GM12874 (cell line): ENCODE data around the gene KLHL10.

ENCODE experiments used
- TF ChIP-seq, protein P1 (sequence below): IDR thresholded peaks from 2 replicates; pipeline ENCODE4 v1.5.1; 2011; ENCODE audit warnings: low read depth, mild to moderate bottlenecking, control low read depth, low read length, moderate library complexity; ENCODE audit not compliant: insufficient read depth

The KLHL10 gene

GRCh38 chr17:41835800-41836549, 1.6 kb upstream of the KLHL10 start, which contains the start of gene NT5C3B:
Gene NT5C3B, minus strand, starts transcription at chr17:41836232. Its CDS starts 39 bp downstream, at chr17:41836193.
- TF ChIP-seq, protein P1, sequence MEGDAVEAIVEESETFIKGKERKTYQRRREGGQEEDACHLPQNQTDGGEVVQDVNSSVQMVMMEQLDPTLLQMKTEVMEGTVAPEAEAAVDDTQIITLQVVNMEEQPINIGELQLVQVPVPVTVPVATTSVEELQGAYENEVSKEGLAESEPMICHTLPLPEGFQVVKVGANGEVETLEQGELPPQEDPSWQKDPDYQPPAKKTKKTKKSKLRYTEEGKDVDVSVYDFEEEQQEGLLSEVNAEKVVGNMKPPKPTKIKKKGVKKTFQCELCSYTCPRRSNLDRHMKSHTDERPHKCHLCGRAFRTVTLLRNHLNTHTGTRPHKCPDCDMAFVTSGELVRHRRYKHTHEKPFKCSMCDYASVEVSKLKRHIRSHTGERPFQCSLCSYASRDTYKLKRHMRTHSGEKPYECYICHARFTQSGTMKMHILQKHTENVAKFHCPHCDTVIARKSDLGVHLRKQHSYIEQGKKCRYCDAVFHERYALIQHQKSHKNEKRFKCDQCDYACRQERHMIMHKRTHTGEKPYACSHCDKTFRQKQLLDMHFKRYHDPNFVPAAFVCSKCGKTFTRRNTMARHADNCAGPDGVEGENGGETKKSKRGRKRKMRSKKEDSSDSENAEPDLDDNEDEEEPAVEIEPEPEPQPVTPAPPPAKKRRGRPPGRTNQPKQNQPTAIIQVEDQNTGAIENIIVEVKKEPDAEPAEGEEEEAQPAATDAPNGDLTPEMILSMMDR: no peak

DNA sequence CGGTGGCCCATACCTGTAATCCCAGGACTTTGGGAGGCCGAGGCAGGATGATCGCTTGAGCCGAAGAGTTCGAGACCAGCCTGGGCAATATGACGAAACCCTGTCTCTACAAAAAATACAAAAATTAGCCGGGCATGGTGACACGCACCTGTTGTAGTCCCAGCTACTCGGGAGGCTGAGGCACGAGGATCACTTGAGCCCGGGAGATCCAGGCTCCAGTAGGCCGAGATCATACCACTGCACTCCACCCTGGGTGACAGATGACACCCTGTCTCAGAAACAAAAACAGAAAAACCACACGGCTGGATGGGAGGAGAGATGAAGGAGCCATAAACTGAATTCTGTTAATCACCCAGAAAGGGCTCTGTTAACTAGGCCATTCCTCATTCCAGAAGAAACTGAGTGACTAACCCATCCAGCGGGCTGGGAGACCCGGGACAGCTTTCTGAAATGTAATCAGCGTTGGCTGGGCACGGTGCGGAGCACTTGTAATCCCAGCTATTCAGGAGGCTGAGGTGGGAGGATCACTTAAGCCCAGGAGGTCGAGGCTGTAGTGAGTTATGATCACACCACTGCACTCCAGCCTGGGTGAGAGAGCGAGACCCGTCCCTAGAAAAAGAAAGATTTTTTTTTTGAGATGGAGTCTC, 952 bp upstream of the KLHL10 start:
- TF ChIP-seq, protein P1: no peak

DNA sequence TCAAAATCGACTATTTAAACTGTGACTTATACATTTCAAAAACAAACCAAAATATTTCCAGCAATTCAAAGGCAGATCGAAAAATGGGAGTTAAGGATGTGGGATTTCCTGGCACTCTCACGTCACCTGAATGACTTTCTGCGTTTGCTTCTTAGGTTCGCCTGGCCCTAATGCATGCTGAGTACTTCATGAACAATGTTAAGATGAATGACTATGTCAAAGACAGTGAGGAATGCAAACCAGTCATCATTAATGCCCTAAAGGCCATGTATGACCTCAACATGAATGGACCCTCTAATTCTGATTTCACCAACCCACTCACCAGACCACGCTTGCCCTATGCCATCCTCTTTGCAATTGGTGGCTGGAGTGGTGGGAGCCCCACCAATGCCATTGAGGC, 7.3 kb downstream of the KLHL10 start:
- TF ChIP-seq, protein P1: no peak

- TF ChIP-seq, protein P1: no peak
Measured at GRCh38 chr17:41848788-41849187, 11.2 kb downstream of the KLHL10 start.

DNA sequence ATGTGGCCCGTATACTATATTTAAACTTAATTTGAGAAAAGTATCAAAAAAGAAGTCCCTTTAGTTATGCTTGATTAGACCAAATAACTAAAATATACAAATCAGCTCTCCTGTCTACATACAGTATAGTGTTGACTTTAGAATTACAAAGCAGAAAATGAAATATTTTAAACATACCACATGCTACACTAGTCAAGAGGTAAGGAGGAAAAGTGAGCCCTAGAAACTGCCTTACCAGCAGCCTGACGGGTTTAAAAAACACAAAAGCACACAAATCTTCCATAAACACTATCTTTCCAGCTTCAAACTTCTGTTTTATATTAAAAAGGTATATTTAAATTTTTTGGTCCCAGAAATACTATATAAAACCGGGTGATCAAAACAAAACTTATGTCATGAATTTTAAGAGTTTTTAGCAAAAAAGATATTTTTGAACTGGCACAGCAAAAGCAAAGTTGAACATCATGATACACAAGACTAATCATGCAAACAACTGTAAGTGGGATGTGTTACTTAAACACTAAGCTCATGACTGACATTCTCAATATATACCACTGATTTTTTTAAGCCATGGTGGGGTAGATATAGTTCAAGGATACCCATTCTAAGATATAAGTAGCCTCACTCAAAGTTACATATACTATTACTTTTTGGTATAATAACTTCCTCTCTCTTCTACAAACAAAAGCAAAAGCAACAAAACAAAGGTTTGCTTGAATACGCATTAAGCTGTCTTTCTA, 11.8 kb downstream of the KLHL10 start:
- TF ChIP-seq, protein P1: no peak

- TF ChIP-seq, protein P1: no peak
Measured at GRCh38 chr17:41860254-41860931, 22.8 kb downstream of the KLHL10 start.
